Liver (tissue), 3 donors: ENCODE data around the gene MTIF3.

Experiments
- ATF3 ChIP-seq: IDR thresholded peaks from 2 replicates; pipeline ENCODE4 v1.6.1; 2016; ENCODE audit warnings: antibody characterized with exemption
- EGR1 ChIP-seq, 2 donors: IDR thresholded peaks; 2 replicates each; pipeline ENCODE4 v1.6.1; 2016 to 2018; ENCODE audit warnings: antibody characterized with exemption in 2 of 2, low read depth in 2 of 2
- FOXA1 ChIP-seq: IDR thresholded peaks from 2 replicates; pipeline ENCODE4 v1.6.1; 2016; ENCODE audit warnings: antibody characterized with exemption
- FOXA2 ChIP-seq: IDR thresholded peaks from 2 replicates; pipeline ENCODE4 v1.6.1; 2016; ENCODE audit warnings: antibody characterized with exemption
- GABPA ChIP-seq, 2 donors: IDR thresholded peaks in 1 of 2; conservative IDR thresholded peaks in 1 of 2; 2 replicates each; pipeline ENCODE4 v1.6.1; 2016; ENCODE audit warnings: antibody characterized with exemption in 2 of 2, mild to moderate bottlenecking in 1 of 2, moderate library complexity in 1 of 2
- JUND ChIP-seq, 2 donors: IDR thresholded peaks; 2 replicates each; pipeline ENCODE4 v1.6.1; 2016; ENCODE audit warnings: antibody characterized with exemption in 2 of 2
- RAD21 ChIP-seq, 2 donors: IDR thresholded peaks; 2 replicates each; pipeline ENCODE4 v1.6.1; 2016; ENCODE audit warnings: antibody characterized with exemption in 2 of 2, mild to moderate bottlenecking in 2 of 2
- REST ChIP-seq: IDR thresholded peaks from 2 replicates; pipeline ENCODE4 v1.6.1; 2016; ENCODE audit warnings: antibody characterized with exemption, mild to moderate bottlenecking
- RXRA ChIP-seq, 2 donors: IDR thresholded peaks; 2 replicates each; pipeline ENCODE4 v1.6.1; 2017 to 2018; ENCODE audit warnings: antibody characterized with exemption in 2 of 2, mild to moderate bottlenecking in 1 of 2
- TAF1 ChIP-seq: conservative IDR thresholded peaks from 2 replicates; pipeline ENCODE4 v1.6.1; 2016; ENCODE audit warnings: antibody characterized with exemption, mild to moderate bottlenecking
- YY1 ChIP-seq: IDR thresholded peaks from 2 replicates; pipeline ENCODE4 v1.6.1; 2016; ENCODE audit warnings: antibody characterized with exemption, mild to moderate bottlenecking
- ZBTB33 ChIP-seq: IDR thresholded peaks from 2 replicates; pipeline ENCODE4 v1.6.1; 2016; ENCODE audit warnings: antibody characterized with exemption
- TF ChIP-seq, protein P1 (sequence below): fragments of 150-350 bp; IDR thresholded peaks from 2 replicates; pipeline ENCODE4 v1.5.1; 2017; ENCODE audit warnings: improper control_type of control experiment, low read depth, low read length; ENCODE audit not compliant: missing input control
- TF ChIP-seq, protein P2 (sequence below): IDR thresholded peaks from 2 replicates; pipeline ENCODE4 v1.6.1; 2016; ENCODE audit warnings: antibody characterized with exemption
- donor health status: healthy.
- donor health status: healthy.

- TF ChIP-seq, protein P1, sequence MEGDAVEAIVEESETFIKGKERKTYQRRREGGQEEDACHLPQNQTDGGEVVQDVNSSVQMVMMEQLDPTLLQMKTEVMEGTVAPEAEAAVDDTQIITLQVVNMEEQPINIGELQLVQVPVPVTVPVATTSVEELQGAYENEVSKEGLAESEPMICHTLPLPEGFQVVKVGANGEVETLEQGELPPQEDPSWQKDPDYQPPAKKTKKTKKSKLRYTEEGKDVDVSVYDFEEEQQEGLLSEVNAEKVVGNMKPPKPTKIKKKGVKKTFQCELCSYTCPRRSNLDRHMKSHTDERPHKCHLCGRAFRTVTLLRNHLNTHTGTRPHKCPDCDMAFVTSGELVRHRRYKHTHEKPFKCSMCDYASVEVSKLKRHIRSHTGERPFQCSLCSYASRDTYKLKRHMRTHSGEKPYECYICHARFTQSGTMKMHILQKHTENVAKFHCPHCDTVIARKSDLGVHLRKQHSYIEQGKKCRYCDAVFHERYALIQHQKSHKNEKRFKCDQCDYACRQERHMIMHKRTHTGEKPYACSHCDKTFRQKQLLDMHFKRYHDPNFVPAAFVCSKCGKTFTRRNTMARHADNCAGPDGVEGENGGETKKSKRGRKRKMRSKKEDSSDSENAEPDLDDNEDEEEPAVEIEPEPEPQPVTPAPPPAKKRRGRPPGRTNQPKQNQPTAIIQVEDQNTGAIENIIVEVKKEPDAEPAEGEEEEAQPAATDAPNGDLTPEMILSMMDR: no peak
- TF ChIP-seq YY1 (no peak), GABPA (IDR thresholded peaks at IDR 0.05 in 1 of 2, conservative IDR thresholded peaks at IDR 0.05 in 1 of 2) (no peak), FOXA1 (no peak), FOXA2 (no peak), ATF3 (no peak), RAD21 (IDR thresholded peaks at IDR 0.05) (no peak), ZBTB33 (no peak), TAF1 (no peak), REST (no peak), JUND (IDR thresholded peaks at IDR 0.05) (no peak), EGR1 (IDR thresholded peaks at IDR 0.05; ENCODE audit: low read depth in 2 of 2) (no peak), RXRA (IDR thresholded peaks at IDR 0.05) (no peak)
- TF ChIP-seq, protein P2, sequence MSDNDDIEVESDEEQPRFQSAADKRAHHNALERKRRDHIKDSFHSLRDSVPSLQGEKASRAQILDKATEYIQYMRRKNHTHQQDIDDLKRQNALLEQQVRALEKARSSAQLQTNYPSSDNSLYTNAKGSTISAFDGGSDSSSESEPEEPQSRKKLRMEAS: no peak
Observed at GRCh38 chr13:27493981-27494380, 43.6 kb upstream of the MTIF3 start.
